ENCODE results near the gene GTF2IRD1.

Gene GTF2IRD1

GRCh38 chr7:74567318-74567668 is 113.6 kb downstream of the GTF2IRD1 start:
- DNase-seq (ENCODE audit: low read depth in 2 of 2): no peak

GRCh38 chr7:74568658-74569057 is 115.0 kb downstream of the GTF2IRD1 start:
- DNase-seq (ENCODE audit: low read depth in 2 of 2): no peak

GRCh38 chr7:74569501-74570075 is 115.9 kb downstream of the GTF2IRD1 start:
- no peak for DNase-seq (ENCODE audit: low read depth in 2 of 2)

GRCh38 chr7:74570533-74571156 is 116.9 kb downstream of the GTF2IRD1 start:
- no peak for DNase-seq (ENCODE audit: low read depth in 2 of 2)

- no peak for DNase-seq (ENCODE audit: low read depth in 2 of 2)
Observed at GRCh38 chr7:74572301-74572979, 118.7 kb downstream of the GTF2IRD1 start.

GRCh38 chr7:74573512-74573911 is 119.8 kb downstream of the GTF2IRD1 start:
- DNase-seq (ENCODE audit: low read depth in 2 of 2): no peak

GRCh38 chr7:74575083-74575784 is 121.5 kb downstream of the GTF2IRD1 start:
- DNase-seq (ENCODE audit: low read depth in 2 of 2): no peak

- no peak for DNase-seq (ENCODE audit: low read depth in 2 of 2)
Observed at GRCh38 chr7:74575811-74576210, 122.1 kb downstream of the GTF2IRD1 start.

- DNase-seq (ENCODE audit: low read depth in 2 of 2): no peak
Observed at GRCh38 chr7:74579800-74580685, 126.3 kb downstream of the GTF2IRD1 start.

- DNase-seq (ENCODE audit: low read depth in 2 of 2): no peak
Observed at GRCh38 chr7:74581916-74582440, 128.3 kb downstream of the GTF2IRD1 start.

- no peak for DNase-seq (ENCODE audit: low read depth in 2 of 2)
Observed at GRCh38 chr7:74582447-74583039, 128.8 kb downstream of the GTF2IRD1 start.

- DNase-seq (ENCODE audit: low read depth in 2 of 2): no peak
Observed at GRCh38 chr7:74583630-74584029, 129.9 kb downstream of the GTF2IRD1 start.

GRCh38 chr7:74584160-74584954 is 130.7 kb downstream of the GTF2IRD1 start:
- no peak for DNase-seq (ENCODE audit: low read depth in 2 of 2)

GRCh38 chr7:74585844-74586243 is 132.1 kb downstream of the GTF2IRD1 start:
- no peak for DNase-seq (ENCODE audit: low read depth in 2 of 2)

- no peak for DNase-seq (ENCODE audit: low read depth in 2 of 2)
Observed at GRCh38 chr7:74586258-74587175, 132.8 kb downstream of the GTF2IRD1 start.

- no peak for DNase-seq (ENCODE audit: low read depth in 2 of 2)
Observed at GRCh38 chr7:74587435-74588126, 133.9 kb downstream of the GTF2IRD1 start.

- DNase-seq (ENCODE audit: low read depth in 2 of 2): no peak
Observed at GRCh38 chr7:74590813-74591212, 137.1 kb downstream of the GTF2IRD1 start.

GRCh38 chr7:74598558-74598957 is 144.9 kb downstream of the GTF2IRD1 start:
- DNase-seq (ENCODE audit: low read depth in 2 of 2): no peak

GRCh38 chr7:74599244-74599643 is 145.5 kb downstream of the GTF2IRD1 start:
- no peak for DNase-seq (ENCODE audit: low read depth in 2 of 2)

Data from activated CD8-positive, alpha-beta memory T cell treated with anti-CD3 and anti-CD28 coated beads for 4 hours (primary cell).